Astrocyte (in vitro differentiated cells and primary cell): ENCODE results near the gene DDX39A. TPM values are rescaled to one million over a fixed set of nuclear protein-coding genes. Genes with fewer than 3 reads are reported as not detected.

Experiments
- DNase-seq: peaks from one replicate; pipeline ENCODE4 v3.0.0-alpha.2; 2010; ENCODE audit warnings: low read depth
- FAIRE-seq: peaks from 2 replicates; lab custom pipeline; 2011; peaks lifted over from hg19 to GRCh38; lab: Jason Lieb, UNC
- H2AFZ ChIP-seq: 2 replicates; pipeline ENCODE4 v1.6.0; 2012; ENCODE audit warnings: low read depth, low read length, inconsistent platforms
- H3K27ac ChIP-seq: 2 replicates; pipeline ENCODE4 v1.5.1; 2011; ENCODE audit warnings: low read depth, low read length, inconsistent platforms
- H3K27me3 ChIP-seq: 2 replicates; pipeline ENCODE4 v1.6.0; 2011; ENCODE audit warnings: low read length, inconsistent platforms; ENCODE audit not compliant: insufficient read depth
- H3K36me3 ChIP-seq: 2 replicates; pipeline ENCODE4 v1.5.1; 2011; ENCODE audit warnings: low read length, inconsistent platforms; ENCODE audit not compliant: insufficient read depth
- H3K4me1 ChIP-seq: 2 replicates; pipeline ENCODE4 v1.5.1; 2011; ENCODE audit warnings: low read length, inconsistent platforms; ENCODE audit not compliant: insufficient read depth
- H3K4me2 ChIP-seq: 2 replicates; pipeline ENCODE4 v1.6.0; 2012; ENCODE audit warnings: low read length, inconsistent platforms
- H3K4me3 ChIP-seq: 2 replicates; pipeline ENCODE4 v1.5.1; 2011; ENCODE audit warnings: low read depth, mild to moderate bottlenecking, low read length, inconsistent platforms; ENCODE audit not compliant: insufficient read depth
- H3K79me2 ChIP-seq: 2 replicates; pipeline ENCODE4 v1.6.0; 2012; ENCODE audit warnings: mild to moderate bottlenecking, low read length, inconsistent platforms; ENCODE audit not compliant: insufficient read depth
- H3K9ac ChIP-seq: 2 replicates; pipeline ENCODE4 v1.6.0; 2012; ENCODE audit warnings: mild to moderate bottlenecking, low read length, inconsistent platforms
- H3K9me3 ChIP-seq: 2 replicates; pipeline ENCODE4 v1.5.1; 2012; ENCODE audit warnings: low read depth, mild to moderate bottlenecking, low read length, inconsistent platforms; ENCODE audit not compliant: insufficient read depth
- H4K20me1 ChIP-seq: 2 replicates; pipeline ENCODE4 v1.6.0; 2012; ENCODE audit warnings: low read length, inconsistent platforms; ENCODE audit not compliant: insufficient read depth
- H3K27ac Mint-ChIP-seq: one replicate; pipeline ENCODE4 v1.8.0; 2021; ENCODE audit warnings: mild to moderate bottlenecking, mixed read lengths; ENCODE audit not compliant: unreplicated experiment
- H3K27me3 Mint-ChIP-seq: one replicate; pipeline ENCODE4 v1.8.0; 2021; ENCODE audit warnings: low read depth, mixed read lengths; ENCODE audit not compliant: unreplicated experiment
- H3K36me3 Mint-ChIP-seq: one replicate; pipeline ENCODE4 v1.8.0; 2021; ENCODE audit warnings: low read depth, mixed read lengths; ENCODE audit not compliant: unreplicated experiment
- H3K4me1 Mint-ChIP-seq: one replicate; pipeline ENCODE4 v1.8.0; 2021; ENCODE audit warnings: low read depth, mixed read lengths; ENCODE audit not compliant: unreplicated experiment
- H3K4me3 Mint-ChIP-seq: one replicate; pipeline ENCODE4 v1.8.0; 2021; ENCODE audit warnings: mild to moderate bottlenecking, moderate library complexity, mixed read lengths; ENCODE audit not compliant: unreplicated experiment
- H3K9me3 Mint-ChIP-seq: one replicate; pipeline ENCODE4 v1.8.0; 2021; ENCODE audit warnings: mild to moderate bottlenecking, mixed read lengths; ENCODE audit not compliant: unreplicated experiment
- EZH2 ChIP-seq: IDR thresholded peaks from 2 replicates; pipeline ENCODE4 v1.6.1; 2012; ENCODE audit warnings: mild to moderate bottlenecking, low read length, inconsistent platforms; ENCODE audit not compliant: insufficient read depth
- total RNA-seq: library from RNA; stranded (reverse); gene quantifications from 2 replicates; pipeline ENCODE4 v1.2.1, GENCODE V29; 2021
- TF ChIP-seq, protein P1 (sequence below): IDR thresholded peaks from 2 replicates; pipeline ENCODE4 v1.5.1; 2011; ENCODE audit warnings: low read depth, mild to moderate bottlenecking, inconsistent platforms, low read length, moderate library complexity; ENCODE audit not compliant: insufficient read depth

DDX39A gene
- total RNA-seq, 1 donor from 2014 or later = 54.9 TPM

DNA sequence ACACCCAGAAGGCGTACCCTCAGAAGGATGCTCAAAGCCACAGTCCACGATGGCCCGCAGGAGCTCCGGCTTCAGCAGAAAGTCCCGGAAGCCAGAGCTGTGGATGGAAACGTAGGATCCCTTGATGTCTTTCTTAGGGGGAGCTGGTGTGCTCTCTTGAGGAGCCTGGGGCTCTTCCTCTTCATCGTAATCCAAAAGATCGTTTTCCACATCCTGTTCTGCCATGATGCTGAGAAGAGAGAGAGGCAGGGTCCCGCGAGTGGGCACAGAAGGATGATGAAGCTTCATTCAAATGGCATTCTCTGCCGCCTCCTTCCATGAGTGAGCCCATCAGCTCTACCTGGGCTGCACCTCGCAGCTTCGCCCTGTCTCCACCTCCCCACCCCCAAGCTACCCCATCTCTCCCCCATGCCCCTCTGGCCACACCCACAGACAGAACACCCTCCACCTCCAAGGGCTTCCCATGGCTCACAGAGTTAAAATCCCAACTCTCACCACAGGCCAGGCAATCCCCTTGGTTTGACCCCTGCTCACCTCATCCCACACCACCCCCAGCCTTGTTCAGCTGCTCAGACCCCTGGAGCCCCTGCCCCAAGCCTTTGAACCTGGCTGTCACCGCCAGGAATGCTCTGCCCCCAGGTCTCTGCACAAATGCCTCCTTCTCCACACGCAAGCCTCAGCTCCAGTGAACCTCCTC, 6.0 kb downstream of the DDX39A start:
- Histone ChIP-seq H3K9ac (peak overlapping the region; percentile 20), H3K27ac (no peak overlapping the region)
- H3K36me3 Mint-ChIP-seq = peaks cover 9% of the 10 kb centered on the region

DNA sequence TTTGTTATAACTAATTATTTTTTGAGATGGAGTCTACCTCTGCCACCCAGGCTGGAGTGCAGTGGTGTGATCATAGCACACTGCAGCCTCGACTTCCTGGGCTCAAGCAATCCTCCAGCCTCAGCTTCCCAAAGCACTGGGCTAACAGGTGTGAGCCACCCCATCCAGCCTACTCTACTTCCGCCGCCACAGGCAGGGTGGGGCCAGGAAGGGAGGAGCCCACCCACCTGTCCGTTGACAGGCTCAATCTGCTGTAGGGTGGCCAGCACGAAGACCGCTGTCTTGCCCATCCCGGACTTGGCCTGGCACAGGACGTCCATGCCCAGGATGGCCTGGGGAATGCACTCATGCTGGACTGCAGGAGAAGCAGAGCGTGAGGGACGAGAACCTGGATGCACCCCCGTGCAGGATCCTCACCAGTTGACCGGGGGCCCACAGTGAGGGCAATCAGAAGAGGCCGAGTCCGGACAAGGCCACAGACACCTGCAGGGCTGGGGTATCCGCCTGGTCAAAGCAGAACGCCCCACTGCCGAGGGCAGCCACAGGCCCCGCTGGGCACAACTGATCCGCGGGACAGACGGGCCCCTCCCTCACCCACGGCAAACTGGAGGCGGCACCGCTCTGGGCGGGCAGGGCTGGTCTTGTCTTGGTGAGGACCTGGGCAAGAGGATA, 6.7 kb downstream of the DDX39A start:
- Mint-ChIP-seq H3K4me3 (no peak overlapping the region), H3K27me3 (no peaks in the 10 kb centered on the region), H3K27ac (no peak overlapping the region), H3K36me3 (peaks cover 9% of the 10 kb centered on the region), H3K4me1 (peaks cover 28% of the 10 kb centered on the region), H3K9me3 (no peaks in the 10 kb centered on the region)
- H3K4me1 ChIP-seq = peaks cover 14% of the 10 kb centered on the region
- no peak overlapping the region for H3K4me3 ChIP-seq
- peaks cover 79% of the 10 kb centered on the region for H3K79me2 ChIP-seq
- no peak overlapping the region for H3K9ac ChIP-seq
- H3K9me3 ChIP-seq = no peaks in the 10 kb centered on the region
- H3K27me3 ChIP-seq = no peaks in the 10 kb centered on the region
- TF ChIP-seq, protein P1, sequence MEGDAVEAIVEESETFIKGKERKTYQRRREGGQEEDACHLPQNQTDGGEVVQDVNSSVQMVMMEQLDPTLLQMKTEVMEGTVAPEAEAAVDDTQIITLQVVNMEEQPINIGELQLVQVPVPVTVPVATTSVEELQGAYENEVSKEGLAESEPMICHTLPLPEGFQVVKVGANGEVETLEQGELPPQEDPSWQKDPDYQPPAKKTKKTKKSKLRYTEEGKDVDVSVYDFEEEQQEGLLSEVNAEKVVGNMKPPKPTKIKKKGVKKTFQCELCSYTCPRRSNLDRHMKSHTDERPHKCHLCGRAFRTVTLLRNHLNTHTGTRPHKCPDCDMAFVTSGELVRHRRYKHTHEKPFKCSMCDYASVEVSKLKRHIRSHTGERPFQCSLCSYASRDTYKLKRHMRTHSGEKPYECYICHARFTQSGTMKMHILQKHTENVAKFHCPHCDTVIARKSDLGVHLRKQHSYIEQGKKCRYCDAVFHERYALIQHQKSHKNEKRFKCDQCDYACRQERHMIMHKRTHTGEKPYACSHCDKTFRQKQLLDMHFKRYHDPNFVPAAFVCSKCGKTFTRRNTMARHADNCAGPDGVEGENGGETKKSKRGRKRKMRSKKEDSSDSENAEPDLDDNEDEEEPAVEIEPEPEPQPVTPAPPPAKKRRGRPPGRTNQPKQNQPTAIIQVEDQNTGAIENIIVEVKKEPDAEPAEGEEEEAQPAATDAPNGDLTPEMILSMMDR = no peak
- no peak for TF ChIP-seq EZH2
- peaks cover 48% of the 10 kb centered on the region for H3K36me3 ChIP-seq
- no peak overlapping the region for H3K27ac ChIP-seq
- H3K4me2 ChIP-seq = no peak overlapping the region
- peaks cover 98% of the 10 kb centered on the region for H4K20me1 ChIP-seq
- no peak for FAIRE-seq
- DNase-seq = no peak
- H2AFZ ChIP-seq = no peak overlapping the region

More for the DNA sequence above, 6.0 kb downstream of the DDX39A start:
- FAIRE-seq = no peak
- Mint-ChIP-seq H3K4me1 (peaks cover 28% of the 10 kb centered on the region), H3K9me3 (no peaks in the 10 kb centered on the region), H3K4me3 (no peak overlapping the region), H3K27ac (peak overlapping the region; percentile 72), H3K27me3 (no peaks in the 10 kb centered on the region)
- no peak for DNase-seq
- Histone ChIP-seq H3K9me3 (no peaks in the 10 kb centered on the region), H2AFZ (no peak overlapping the region), H3K27me3 (no peaks in the 10 kb centered on the region), H3K4me3 (no peak overlapping the region), H3K36me3 (peaks cover 42% of the 10 kb centered on the region), H3K4me2 (peak overlapping the region; percentile 62), H3K4me1 (peaks cover 14% of the 10 kb centered on the region), H4K20me1 (peaks cover 98% of the 10 kb centered on the region), H3K79me2 (peaks cover 86% of the 10 kb centered on the region)
- TF ChIP-seq, protein P1 = no peak
- no peak for TF ChIP-seq EZH2

DNA sequence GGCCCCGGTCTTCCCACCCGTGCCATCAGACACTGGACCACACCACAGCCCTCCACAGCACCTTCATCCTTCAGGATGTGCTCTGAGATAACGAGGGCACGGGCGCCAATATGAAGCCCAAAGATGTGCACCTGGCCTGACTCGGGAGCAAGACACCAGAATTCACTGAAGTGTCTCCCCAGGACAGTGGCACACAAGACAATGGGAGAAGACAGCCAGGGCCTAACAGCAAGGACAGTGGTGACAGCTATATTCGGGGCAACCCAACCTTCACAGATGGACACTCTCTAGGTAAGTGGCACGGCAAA, 7.2 kb downstream of the DDX39A start:
- no peaks in the 10 kb centered on the region for H3K9me3 Mint-ChIP-seq
- Histone ChIP-seq H3K79me2 (peaks cover 73% of the 10 kb centered on the region), H3K4me2 (no peak overlapping the region), H2AFZ (no peak overlapping the region), H4K20me1 (peaks cover 95% of the 10 kb centered on the region), H3K27me3 (no peaks in the 10 kb centered on the region), H3K4me3 (no peak overlapping the region), H3K9ac (no peak overlapping the region), H3K36me3 (peaks cover 48% of the 10 kb centered on the region), H3K9me3 (no peaks in the 10 kb centered on the region), H3K4me1 (peaks cover 11% of the 10 kb centered on the region), H3K27ac (no peak overlapping the region)
- DNase-seq (no peak), FAIRE-seq (no peak)
- H3K4me1 Mint-ChIP-seq = peaks cover 25% of the 10 kb centered on the region
- peaks cover 9% of the 10 kb centered on the region for H3K36me3 Mint-ChIP-seq
- no peak for TF ChIP-seq EZH2
- no peaks in the 10 kb centered on the region for H3K27me3 Mint-ChIP-seq
- no peak overlapping the region for H3K4me3 Mint-ChIP-seq
- no peak overlapping the region for H3K27ac Mint-ChIP-seq
